Caco-2 (cell line): Measurements from ENCODE around the gene SPARC. TPM values are rescaled to one million over a fixed set of nuclear protein-coding genes. Genes with fewer than 3 reads are reported as not detected.

Experiments
- BruUV-seq: library from RNA; stranded (reverse); fragments of 400-500 nt; replicated peaks from 2 replicates; lab custom pipeline; 2021; lab: Mats Ljungman, UMichigan
- CTCF ChIA-PET: fragments of 300-600 bp; sonication (Branson Sonifier 250); formaldehyde crosslinking; loops from one replicate; lab custom pipeline; 2022; ENCODE audit warnings: antibody characterized with exemption; lab: Charles Lee
- POLR2A ChIA-PET: fragments of 300-600 bp; sonication (Branson Sonifier 250); formaldehyde crosslinking; loops from one replicate; lab custom pipeline; 2022; ENCODE audit warnings: antibody characterized with exemption; lab: Charles Lee
- DNase-seq, 2 experiments: peaks; one replicate each; pipeline versions ENCODE4 v3.0.0 to v3.0.0-alpha.2; 2020 to 2022
- H3K27me3 ChIP-seq: replicated peaks from 2 replicates; pipeline ENCODE4 v1.6.0; 2011; ENCODE audit warnings: low read length; ENCODE audit not compliant: control insufficient read depth, insufficient read depth
- H3K36me3 ChIP-seq: 2 replicates; pipeline ENCODE4 v1.5.1; 2011; ENCODE audit warnings: low read length; ENCODE audit not compliant: control insufficient read depth, insufficient read depth
- H3K4me1 ChIP-seq: fragments of 250-450 bp; sonication (Bioruptor Pico); 2 replicates; pipeline ENCODE4 v1.5.1; 2020; ENCODE audit warnings: mild to moderate bottlenecking
- H3K4me3 ChIP-seq: 2 replicates; pipeline ENCODE4 v1.5.1; 2011; ENCODE audit warnings: low read depth, mild to moderate bottlenecking, control low read depth, low read length
- H3K9me3 ChIP-seq: fragments of 250-450 bp; sonication (Bioruptor Pico); 2 replicates; pipeline ENCODE4 v1.5.1; 2020; ENCODE audit warnings: mild to moderate bottlenecking, moderate library complexity
- H3K27ac Mint-ChIP-seq: one replicate; pipeline ENCODE4 v1.8.0; 2022; ENCODE audit warnings: mixed read lengths; ENCODE audit not compliant: unreplicated experiment
- H3K27me3 Mint-ChIP-seq: one replicate; pipeline ENCODE4 v1.8.0; 2022; ENCODE audit warnings: mixed read lengths; ENCODE audit not compliant: insufficient read depth, unreplicated experiment
- H3K36me3 Mint-ChIP-seq: one replicate; pipeline ENCODE4 v1.8.0; 2022; ENCODE audit warnings: mild to moderate bottlenecking, mixed read lengths; ENCODE audit not compliant: insufficient read depth, unreplicated experiment
- H3K4me1 Mint-ChIP-seq: one replicate; pipeline ENCODE4 v1.8.0; 2022; ENCODE audit warnings: low read depth, mixed read lengths; ENCODE audit not compliant: unreplicated experiment
- H3K4me3 Mint-ChIP-seq: one replicate; pipeline ENCODE4 v1.8.0; 2022; ENCODE audit warnings: mild to moderate bottlenecking, moderate library complexity, mixed read lengths; ENCODE audit not compliant: unreplicated experiment
- H3K9me3 Mint-ChIP-seq: one replicate; pipeline ENCODE4 v1.8.0; 2022; ENCODE audit warnings: mixed read lengths; ENCODE audit not compliant: unreplicated experiment
- intact Hi-C: fragments of 100-400 bp; cut with micrococcal nuclease; formaldehyde crosslinking; loops from one replicate; pipeline ENCODE4 v1.10.0; 2022; ENCODE audit not compliant: unreplicated experiment
- total RNA-seq: library from RNA; stranded (reverse); gene quantifications from 2 replicates; pipeline ENCODE4 v1.2.3, GENCODE V29; 2022
- TF ChIP-seq, protein P1 (sequence below), 2 experiments: fragments of 200-600 bp in 1 of 2; IDR thresholded peaks; 1 replicate in 1 of 2; 2 replicates in 1 of 2; pipeline versions ENCODE4 v1.5.1 to v1.8.0; 2011 to 2022; ENCODE audit warnings: antibody characterized with exemption in 1 of 2, control low read depth in 1 of 2, inconsistent platforms in 1 of 2, low read depth in 1 of 2, low read length in 1 of 2, mild to moderate bottlenecking in 1 of 2, moderate library complexity in 1 of 2; ENCODE audit not compliant: insufficient read depth in 1 of 2, severe bottlenecking in 1 of 2, unreplicated experiment in 1 of 2

Gene SPARC
- total RNA-seq, 1 experiment from 2014 or later: 22.7 TPM

DNA sequence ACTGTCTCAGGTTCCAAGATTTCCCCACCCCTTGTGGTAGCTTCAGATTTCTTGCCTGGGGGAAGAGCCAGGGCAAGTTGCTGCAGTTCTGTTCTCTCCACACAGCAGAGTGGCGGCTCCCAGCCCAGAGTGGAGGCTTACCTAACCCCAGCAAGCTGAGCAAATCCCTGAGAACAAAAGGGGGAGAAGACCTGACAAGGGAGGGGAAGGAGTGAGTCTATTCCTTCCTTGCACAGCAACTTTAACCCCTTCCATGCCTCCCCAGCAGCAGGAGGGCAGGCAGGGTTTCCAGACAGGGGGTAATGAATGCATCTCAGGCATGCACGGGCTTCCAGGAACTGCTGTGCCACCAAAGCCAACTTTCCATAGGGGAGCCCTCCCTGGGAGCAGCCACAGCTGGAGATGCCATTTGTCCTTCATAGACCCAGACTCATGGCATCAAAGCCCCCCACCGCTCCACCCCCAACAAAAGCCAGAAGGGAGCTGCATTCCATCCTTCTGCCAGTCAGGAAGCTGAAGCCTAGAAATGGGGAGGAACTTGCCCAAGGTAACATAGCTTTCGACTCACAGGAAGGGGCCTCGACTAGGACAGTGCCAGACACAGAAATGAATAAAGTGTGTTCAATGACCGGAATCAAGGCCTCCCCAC, 66.8 kb downstream of the SPARC start:
- POLR2A ChIA-PET: no interaction called here
- H3K4me1 Mint-ChIP-seq: peaks cover 22% of the 10 kb centered on the region
- no TSS peak for BruUV-seq

DNA sequence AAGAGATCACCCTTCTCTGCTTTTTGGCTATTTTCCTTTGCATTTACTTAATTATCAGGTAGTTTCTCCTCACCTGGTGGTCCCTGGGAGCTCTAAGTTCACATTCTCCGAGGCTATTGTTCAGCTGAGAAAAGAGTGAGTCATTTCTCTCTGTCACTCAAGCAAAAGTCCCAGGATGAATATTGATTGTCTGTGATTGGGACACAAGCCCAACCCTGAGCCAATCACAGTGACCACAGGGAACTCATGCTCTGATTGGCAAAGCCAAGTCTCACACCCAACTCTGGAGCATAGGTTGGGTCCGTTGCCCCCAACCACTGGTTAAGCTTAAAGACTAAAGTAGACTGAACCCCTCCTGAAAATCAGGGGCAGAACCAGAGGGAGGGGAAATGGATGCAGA, 67.8 kb downstream of the SPARC start:
- no TSS peak for BruUV-seq
- H3K27ac Mint-ChIP-seq: peak overlapping the region; percentile 82
- intact Hi-C loops: loop anchor here (1.0 to 2.0 kb wide), 2 partner anchors 22 to 34 kb away; no protein-coding TSS in a partner anchor
- no peaks in the 10 kb centered on the region; the same call in 1 of the 2 replicates for H3K9me3 ChIP-seq
- H3K4me3 ChIP-seq: no peak overlapping the region
- H3K4me1 Mint-ChIP-seq: peaks cover 24% of the 10 kb centered on the region
- H3K36me3 ChIP-seq: no peaks in the 10 kb centered on the region
- H3K4me1 ChIP-seq: peaks cover 48% of the 10 kb centered on the region
- TF ChIP-seq, protein P1, sequence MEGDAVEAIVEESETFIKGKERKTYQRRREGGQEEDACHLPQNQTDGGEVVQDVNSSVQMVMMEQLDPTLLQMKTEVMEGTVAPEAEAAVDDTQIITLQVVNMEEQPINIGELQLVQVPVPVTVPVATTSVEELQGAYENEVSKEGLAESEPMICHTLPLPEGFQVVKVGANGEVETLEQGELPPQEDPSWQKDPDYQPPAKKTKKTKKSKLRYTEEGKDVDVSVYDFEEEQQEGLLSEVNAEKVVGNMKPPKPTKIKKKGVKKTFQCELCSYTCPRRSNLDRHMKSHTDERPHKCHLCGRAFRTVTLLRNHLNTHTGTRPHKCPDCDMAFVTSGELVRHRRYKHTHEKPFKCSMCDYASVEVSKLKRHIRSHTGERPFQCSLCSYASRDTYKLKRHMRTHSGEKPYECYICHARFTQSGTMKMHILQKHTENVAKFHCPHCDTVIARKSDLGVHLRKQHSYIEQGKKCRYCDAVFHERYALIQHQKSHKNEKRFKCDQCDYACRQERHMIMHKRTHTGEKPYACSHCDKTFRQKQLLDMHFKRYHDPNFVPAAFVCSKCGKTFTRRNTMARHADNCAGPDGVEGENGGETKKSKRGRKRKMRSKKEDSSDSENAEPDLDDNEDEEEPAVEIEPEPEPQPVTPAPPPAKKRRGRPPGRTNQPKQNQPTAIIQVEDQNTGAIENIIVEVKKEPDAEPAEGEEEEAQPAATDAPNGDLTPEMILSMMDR (IDR thresholded peaks at IDR 0.05; ENCODE audit: insufficient read depth in 1 of 2, low read depth in 1 of 2, low read length in 1 of 2, severe bottlenecking in 1 of 2, unreplicated experiment in 1 of 2): no peak
- no peaks in the 10 kb centered on the region for H3K36me3 Mint-ChIP-seq
- H3K27me3 ChIP-seq: no peaks in the 10 kb centered on the region
- H3K9me3 Mint-ChIP-seq: no peaks in the 10 kb centered on the region
- H3K27me3 Mint-ChIP-seq: no peaks in the 10 kb centered on the region
- H3K4me3 Mint-ChIP-seq: no peak overlapping the region
- ChIA-PET CTCF (interaction anchor here (1.1 kb wide), 1 partner anchor 33 kb away, joined by 4 read pairs; no protein-coding TSS in a partner anchor), POLR2A (no interaction called here)
- DNase-seq: no peak

More for the DNA sequence above, 66.8 kb downstream of the SPARC start:
- Histone ChIP-seq H3K27me3 (no peaks in the 10 kb centered on the region), H3K36me3 (no peaks in the 10 kb centered on the region), H3K4me1 (peaks cover 46% of the 10 kb centered on the region), H3K9me3 (no peaks in the 10 kb centered on the region; the same call in 1 of the 2 replicates), H3K4me3 (no peak overlapping the region)
- CTCF ChIA-PET: interaction anchor here (1.1 kb wide), 1 partner anchor 32 kb away, joined by 4 read pairs; no protein-coding TSS in a partner anchor
- intact Hi-C loops: loop anchor here (2.0 kb wide), 1 partner anchor 33 kb away; no protein-coding TSS in a partner anchor
- H3K27me3 Mint-ChIP-seq: no peaks in the 10 kb centered on the region
- H3K36me3 Mint-ChIP-seq: no peaks in the 10 kb centered on the region
- H3K4me3 Mint-ChIP-seq: no peak overlapping the region
- TF ChIP-seq, protein P1 (IDR thresholded peaks at IDR 0.05; ENCODE audit: insufficient read depth in 1 of 2, low read depth in 1 of 2, low read length in 1 of 2, severe bottlenecking in 1 of 2, unreplicated experiment in 1 of 2): no peak
- no peaks in the 10 kb centered on the region for H3K9me3 Mint-ChIP-seq
- peak; percentile 27 to 67 for DNase-seq
- H3K27ac Mint-ChIP-seq: no peak overlapping the region

DNA sequence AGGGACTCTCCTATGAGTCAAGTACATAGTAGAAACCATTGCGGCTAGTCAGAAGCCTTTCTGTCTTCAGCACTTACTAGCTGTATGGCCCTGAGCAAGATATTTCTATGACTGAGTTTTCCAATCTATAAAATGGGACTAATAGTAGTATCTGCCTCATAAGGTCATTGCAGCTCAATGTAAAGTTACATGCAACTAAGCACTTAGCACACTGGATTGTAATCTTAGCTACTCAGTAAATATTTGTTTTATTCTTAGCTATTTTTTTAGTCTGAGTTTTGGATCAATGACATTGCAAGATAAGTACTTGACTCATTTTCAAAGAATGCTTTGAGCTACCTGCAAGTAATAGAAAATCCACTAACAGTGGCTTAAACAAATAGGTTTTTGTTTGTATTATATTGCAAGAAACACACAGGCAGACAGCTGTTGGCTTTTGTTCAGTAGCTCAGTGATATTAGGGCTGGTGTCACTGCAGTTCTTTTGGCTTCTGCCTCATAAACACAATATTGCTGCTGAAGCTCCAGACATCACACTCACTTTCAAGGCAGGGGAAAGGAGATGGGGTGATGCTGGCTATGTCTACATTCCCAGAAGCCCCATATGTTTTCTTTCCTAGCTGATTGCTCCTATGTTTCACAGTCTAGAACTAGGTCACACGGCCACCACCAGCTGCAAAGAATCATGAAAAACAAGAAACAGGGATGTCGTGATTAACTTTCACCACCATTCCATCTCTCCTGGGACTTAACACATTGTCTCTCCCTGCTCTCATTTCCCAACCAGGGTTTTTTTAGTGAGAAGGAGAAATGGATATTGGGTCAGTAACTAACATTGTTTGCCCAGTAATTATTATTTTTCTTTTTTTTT, 68.6 kb downstream of the SPARC start:
- no peaks in the 10 kb centered on the region for H3K27me3 Mint-ChIP-seq
- TF ChIP-seq, protein P1 (IDR thresholded peaks at IDR 0.05; ENCODE audit: insufficient read depth in 1 of 2, low read depth in 1 of 2, low read length in 1 of 2, severe bottlenecking in 1 of 2, unreplicated experiment in 1 of 2): no peak
- TSS peak; percentile 88 for BruUV-seq
- H3K27ac Mint-ChIP-seq: peak overlapping the region; percentile 82
- H3K9me3 Mint-ChIP-seq: no peaks in the 10 kb centered on the region
- no peaks in the 10 kb centered on the region for H3K27me3 ChIP-seq
- peaks cover 48% of the 10 kb centered on the region for H3K4me1 ChIP-seq
- peak overlapping the region; percentile 38 for H3K4me3 Mint-ChIP-seq
- H3K9me3 ChIP-seq: no peaks in the 10 kb centered on the region; the same call in 1 of the 2 replicates
- intact Hi-C loops: loop anchor here (1.0 to 2.0 kb wide), 2 partner anchors 21 to 35 kb away; no protein-coding TSS in a partner anchor
- DNase-seq: peak; percentile 63
- POLR2A ChIA-PET: interaction anchor here (0.6 to 1.0 kb wide), 3 partner anchors 24 to 153 kb away, joined by 3 to 4 read pairs (median 4); no protein-coding TSS in a partner anchor
- CTCF ChIA-PET: interaction anchor here (0.6 to 1.2 kb wide), 6 partner anchors 34 to 365 kb away, joined by 3 to 6 read pairs (median 4); partner anchors contain the start of genes GM2A and SLC36A1
- no peaks in the 10 kb centered on the region for H3K36me3 Mint-ChIP-seq
- H3K36me3 ChIP-seq: no peaks in the 10 kb centered on the region
- H3K4me3 ChIP-seq: no peak overlapping the region
- peaks cover 24% of the 10 kb centered on the region for H3K4me1 Mint-ChIP-seq
